ENCODE measurements around the gene PARP2. TPM values are rescaled to one million over a fixed set of nuclear protein-coding genes. Genes with fewer than 3 reads are reported as not detected.

Gene PARP2
- total and polyA plus RNA-seq, 9 of the 15 experiments (the other 6 are each of a cell fraction or from before 2014, with no cell fraction given) = 19.7 to 50.5 (median 29.9) TPM

DNA sequence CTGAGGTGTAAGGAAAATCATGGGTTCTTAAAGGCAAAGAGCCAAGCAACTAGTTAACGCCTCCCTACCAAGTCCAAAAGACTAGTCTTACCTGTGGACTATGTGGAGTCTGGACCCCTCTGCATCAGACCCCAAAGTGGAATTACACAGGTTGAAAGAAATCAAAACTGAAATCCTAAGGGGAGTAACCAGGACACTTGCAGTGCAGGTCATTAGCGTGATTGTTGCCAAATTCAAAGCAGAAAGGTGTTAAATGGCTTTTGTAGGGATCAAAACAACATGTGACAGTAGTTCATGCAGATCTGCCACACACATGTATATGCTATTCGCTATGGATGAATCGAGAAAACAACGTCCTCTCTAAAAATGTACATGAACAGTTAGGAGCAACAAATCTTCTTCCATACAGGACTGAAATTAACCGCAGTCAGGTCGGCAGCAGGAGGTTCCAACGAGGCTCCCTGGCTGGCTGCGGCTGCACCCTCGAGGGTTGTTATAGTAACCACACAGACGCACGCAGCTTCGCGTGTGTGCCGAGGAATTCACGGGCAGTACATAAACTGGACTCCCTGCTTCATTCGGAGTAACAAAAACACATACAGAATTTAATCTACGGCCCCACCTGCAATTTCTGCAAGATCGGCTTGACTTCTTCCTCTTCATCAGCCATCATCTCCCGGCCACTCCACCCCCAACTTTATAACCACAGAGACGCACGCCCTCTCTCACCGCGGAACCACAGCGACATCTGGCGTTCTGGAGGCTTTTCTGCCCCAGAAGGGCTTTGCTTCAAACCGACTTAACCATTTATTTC lies 38.0 kb upstream of the PARP2 start, which contains the start of gene TTC5 (continued):
- TF ChIP-seq, protein P1, sequence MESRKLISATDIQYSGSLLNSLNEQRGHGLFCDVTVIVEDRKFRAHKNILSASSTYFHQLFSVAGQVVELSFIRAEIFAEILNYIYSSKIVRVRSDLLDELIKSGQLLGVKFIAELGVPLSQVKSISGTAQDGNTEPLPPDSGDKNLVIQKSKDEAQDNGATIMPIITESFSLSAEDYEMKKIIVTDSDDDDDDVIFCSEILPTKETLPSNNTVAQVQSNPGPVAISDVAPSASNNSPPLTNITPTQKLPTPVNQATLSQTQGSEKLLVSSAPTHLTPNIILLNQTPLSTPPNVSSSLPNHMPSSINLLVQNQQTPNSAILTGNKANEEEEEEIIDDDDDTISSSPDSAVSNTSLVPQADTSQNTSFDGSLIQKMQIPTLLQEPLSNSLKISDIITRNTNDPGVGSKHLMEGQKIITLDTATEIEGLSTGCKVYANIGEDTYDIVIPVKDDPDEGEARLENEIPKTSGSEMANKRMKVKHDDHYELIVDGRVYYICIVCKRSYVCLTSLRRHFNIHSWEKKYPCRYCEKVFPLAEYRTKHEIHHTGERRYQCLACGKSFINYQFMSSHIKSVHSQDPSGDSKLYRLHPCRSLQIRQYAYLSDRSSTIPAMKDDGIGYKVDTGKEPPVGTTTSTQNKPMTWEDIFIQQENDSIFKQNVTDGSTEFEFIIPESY (CRISPR knock-in tag; IDR thresholded peaks at IDR 0.05) = no peak
- no peak for TF ChIP-seq RBM39 (optimal IDR thresholded peaks at IDR 0.05; ENCODE audit: low read depth, low read length)
- TF ChIP-seq NR2C2 (CRISPR knock-in tag; IDR thresholded peaks at IDR 0.05) = no peak
- 0 out of 2 replicates have a peak, but pooled peaks have one; percentile 29 for TF ChIP-seq NR2C2 (tag; IDR thresholded peaks at IDR 0.05)
- TF ChIP-seq, protein P2, sequence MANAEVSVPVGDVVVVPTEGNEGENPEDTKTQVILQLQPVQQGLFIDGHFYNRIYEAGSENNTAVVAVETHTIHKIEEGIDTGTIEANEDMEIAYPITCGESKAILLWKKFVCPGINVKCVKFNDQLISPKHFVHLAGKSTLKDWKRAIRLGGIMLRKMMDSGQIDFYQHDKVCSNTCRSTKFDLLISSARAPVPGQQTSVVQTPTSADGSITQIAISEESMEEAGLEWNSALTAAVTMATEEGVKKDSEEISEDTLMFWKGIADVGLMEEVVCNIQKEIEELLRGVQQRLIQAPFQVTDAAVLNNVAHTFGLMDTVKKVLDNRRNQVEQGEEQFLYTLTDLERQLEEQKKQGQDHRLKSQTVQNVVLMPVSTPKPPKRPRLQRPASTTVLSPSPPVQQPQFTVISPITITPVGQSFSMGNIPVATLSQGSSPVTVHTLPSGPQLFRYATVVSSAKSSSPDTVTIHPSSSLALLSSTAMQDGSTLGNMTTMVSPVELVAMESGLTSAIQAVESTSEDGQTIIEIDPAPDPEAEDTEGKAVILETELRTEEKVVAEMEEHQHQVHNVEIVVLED (CRISPR knock-in tag; IDR thresholded peaks at IDR 0.05) = no peak
- 0 out of 2 replicates have a peak, but pooled peaks have one; percentile 41 for TF ChIP-seq NCOA1 (IDR thresholded peaks at IDR 0.05; ENCODE audit: low read depth)
- TF ChIP-seq ZKSCAN3 (CRISPR knock-in tag; IDR thresholded peaks at IDR 0.05) = no peak
- TF ChIP-seq, protein P3, sequence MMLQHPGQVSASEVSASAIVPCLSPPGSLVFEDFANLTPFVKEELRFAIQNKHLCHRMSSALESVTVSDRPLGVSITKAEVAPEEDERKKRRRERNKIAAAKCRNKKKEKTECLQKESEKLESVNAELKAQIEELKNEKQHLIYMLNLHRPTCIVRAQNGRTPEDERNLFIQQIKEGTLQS (IDR thresholded peaks at IDR 0.05) = no peak
- TF ChIP-seq, protein P3 (CRISPR knock-in tag; conservative IDR thresholded peaks at IDR 0.05) = no peak
- TF ChIP-seq ZC3H8 (IDR thresholded peaks at IDR 0.05) = no peak
- no peak for TF ChIP-seq ZNF57 (CRISPR knock-in tag; IDR thresholded peaks at IDR 0.05)
- TF ChIP-seq ZNF133 (CRISPR knock-in tag; IDR thresholded peaks at IDR 0.05) = no peak
- TF ChIP-seq, protein P4, sequence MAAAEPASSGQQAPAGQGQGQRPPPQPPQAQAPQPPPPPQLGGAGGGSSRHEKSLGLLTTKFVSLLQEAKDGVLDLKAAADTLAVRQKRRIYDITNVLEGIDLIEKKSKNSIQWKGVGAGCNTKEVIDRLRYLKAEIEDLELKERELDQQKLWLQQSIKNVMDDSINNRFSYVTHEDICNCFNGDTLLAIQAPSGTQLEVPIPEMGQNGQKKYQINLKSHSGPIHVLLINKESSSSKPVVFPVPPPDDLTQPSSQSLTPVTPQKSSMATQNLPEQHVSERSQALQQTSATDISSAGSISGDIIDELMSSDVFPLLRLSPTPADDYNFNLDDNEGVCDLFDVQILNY (CRISPR knock-in tag; IDR thresholded peaks at IDR 0.05) = no peak
- TF ChIP-seq YBX1 (IDR thresholded peaks at IDR 0.05) = no peak
- TF ChIP-seq RBM34 (IDR thresholded peaks at IDR 0.05; ENCODE audit: borderline replicate concordance, insufficient read depth, low read length) = no peak
- no peak for TF ChIP-seq ZNF134 (CRISPR knock-in tag; conservative IDR thresholded peaks at IDR 0.05)
- TF ChIP-seq ZNF830 (CRISPR knock-in tag; IDR thresholded peaks at IDR 0.05) = no peak
- 0 out of 2 replicates have a peak, but pooled peaks have one; percentile 51 for TF ChIP-seq MYC (IDR thresholded peaks at IDR 0.05; ENCODE audit: low read depth, low read length)
- no peak for TF ChIP-seq MYC (CRISPR knock-in tag; IDR thresholded peaks at IDR 0.05; ENCODE audit: borderline replicate concordance, low read depth)

All from K562 (cell line).